ENCODE measurements around the gene ERCC5.

ERCC5 gene

DNA sequence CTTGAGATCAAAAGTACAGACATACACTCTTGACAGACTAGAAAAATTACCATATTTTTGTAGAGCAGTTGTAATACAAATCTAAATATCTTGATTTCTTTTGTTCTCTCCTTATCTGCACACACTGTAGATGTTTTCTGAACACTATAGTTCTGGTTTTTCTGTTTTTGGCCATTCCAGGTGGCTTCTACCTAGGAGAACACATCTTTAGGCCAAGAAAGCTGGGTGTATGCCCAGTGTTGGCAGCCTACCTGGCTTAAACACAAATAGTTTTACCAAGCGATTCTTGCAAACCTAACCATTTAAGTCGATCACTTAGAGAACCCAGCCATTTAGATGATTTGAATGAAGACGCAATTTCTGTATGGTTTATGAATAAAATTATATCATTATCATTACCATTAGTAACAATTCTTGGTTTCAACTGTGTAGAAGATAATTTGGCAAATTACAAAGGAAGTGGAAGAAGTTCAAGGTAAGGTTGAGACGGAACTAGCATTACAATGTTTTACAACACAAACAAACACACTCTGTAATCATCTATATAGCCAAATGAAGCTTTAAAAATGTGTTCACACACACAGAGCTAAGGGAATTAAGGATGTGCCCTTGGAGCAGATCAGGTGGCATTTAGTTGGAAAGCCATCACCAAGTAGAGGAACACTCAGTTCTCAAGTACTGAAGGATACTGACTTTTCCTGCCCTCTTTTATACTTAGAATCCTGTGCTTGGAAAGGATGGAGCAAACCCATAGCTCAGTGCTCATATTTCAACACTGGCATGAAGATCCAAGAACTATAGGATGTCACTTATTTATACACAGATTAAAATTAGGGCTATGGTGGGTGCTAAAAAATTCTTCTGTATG lies 36.2 kb downstream of the ERCC5 start:
- DNase-seq (ENCODE audit: low read depth) = no peak
- H3K4me3 ChIP-seq (ENCODE audit: low read depth, low read length) = no peak overlapping the region
- TF ChIP-seq, protein P1, sequence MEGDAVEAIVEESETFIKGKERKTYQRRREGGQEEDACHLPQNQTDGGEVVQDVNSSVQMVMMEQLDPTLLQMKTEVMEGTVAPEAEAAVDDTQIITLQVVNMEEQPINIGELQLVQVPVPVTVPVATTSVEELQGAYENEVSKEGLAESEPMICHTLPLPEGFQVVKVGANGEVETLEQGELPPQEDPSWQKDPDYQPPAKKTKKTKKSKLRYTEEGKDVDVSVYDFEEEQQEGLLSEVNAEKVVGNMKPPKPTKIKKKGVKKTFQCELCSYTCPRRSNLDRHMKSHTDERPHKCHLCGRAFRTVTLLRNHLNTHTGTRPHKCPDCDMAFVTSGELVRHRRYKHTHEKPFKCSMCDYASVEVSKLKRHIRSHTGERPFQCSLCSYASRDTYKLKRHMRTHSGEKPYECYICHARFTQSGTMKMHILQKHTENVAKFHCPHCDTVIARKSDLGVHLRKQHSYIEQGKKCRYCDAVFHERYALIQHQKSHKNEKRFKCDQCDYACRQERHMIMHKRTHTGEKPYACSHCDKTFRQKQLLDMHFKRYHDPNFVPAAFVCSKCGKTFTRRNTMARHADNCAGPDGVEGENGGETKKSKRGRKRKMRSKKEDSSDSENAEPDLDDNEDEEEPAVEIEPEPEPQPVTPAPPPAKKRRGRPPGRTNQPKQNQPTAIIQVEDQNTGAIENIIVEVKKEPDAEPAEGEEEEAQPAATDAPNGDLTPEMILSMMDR (IDR thresholded peaks at IDR 0.05; ENCODE audit: low read depth, low read length, missing control alignments) = no peak

GRCh38 chr13:102892503-102892902 lies 46.7 kb downstream of the ERCC5 start:
- H3K4me3 ChIP-seq (ENCODE audit: low read depth, low read length) = no peak overlapping the region
- TF ChIP-seq, protein P1 (IDR thresholded peaks at IDR 0.05; ENCODE audit: low read depth, low read length, missing control alignments) = no peak
- no peak for DNase-seq (ENCODE audit: low read depth)

DNA sequence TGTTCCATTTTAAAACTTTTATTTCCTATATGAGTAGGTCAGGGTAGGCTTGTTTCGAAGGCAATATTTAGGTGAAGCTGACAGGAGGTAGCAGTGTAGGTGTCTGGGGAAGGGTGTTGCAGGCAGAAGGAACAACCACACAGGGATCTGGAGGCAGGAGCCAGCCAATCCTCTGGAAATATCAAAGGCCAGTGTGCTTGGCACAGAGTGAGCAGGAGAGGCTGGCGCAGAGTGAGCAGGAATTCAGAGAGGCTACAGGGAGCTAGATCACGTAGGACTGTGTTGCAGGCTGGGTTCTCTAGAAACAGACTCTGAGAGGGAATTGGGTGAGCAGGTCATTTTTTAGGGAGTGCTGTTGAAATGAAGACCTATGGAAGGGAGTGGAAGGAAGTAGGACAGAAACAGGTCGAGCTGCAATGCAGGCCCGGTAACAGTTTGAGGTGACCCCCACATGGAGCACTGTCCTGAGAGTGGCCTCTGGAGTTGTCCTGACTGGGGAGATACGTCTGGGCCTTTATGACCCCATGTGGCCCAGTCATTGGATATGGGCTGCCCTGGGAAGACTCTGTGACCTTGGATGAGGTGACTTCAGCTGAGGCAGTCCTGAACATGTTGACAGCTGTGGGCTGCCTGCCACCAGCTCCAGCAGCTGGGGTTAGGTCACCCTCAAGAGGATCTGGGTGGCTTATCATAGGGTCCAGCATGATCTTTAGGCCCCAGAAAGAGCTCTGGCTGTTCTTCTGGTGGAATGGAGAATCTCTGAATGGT lies 51.7 kb downstream of the ERCC5 start:
- no peak overlapping the region for H3K4me3 ChIP-seq (ENCODE audit: low read depth, low read length)
- TF ChIP-seq, protein P1 (IDR thresholded peaks at IDR 0.05; ENCODE audit: low read depth, low read length, missing control alignments) = no peak
- DNase-seq (ENCODE audit: low read depth) = no peak

GRCh38 chr13:102900193-102900608 lies 54.4 kb downstream of the ERCC5 start:
- no peak for DNase-seq (ENCODE audit: low read depth)
- H3K4me3 ChIP-seq (ENCODE audit: low read depth, low read length) = no peak overlapping the region
- TF ChIP-seq, protein P1 (IDR thresholded peaks at IDR 0.05; ENCODE audit: low read depth, low read length, missing control alignments) = no peak

GRCh38 chr13:102901056-102901455 lies 55.2 kb downstream of the ERCC5 start:
- no peak for DNase-seq (ENCODE audit: low read depth)
- no peak overlapping the region for H3K4me3 ChIP-seq (ENCODE audit: low read depth, low read length)
- TF ChIP-seq, protein P1 (IDR thresholded peaks at IDR 0.05; ENCODE audit: low read depth, low read length, missing control alignments) = no peak

- TF ChIP-seq, protein P1 (IDR thresholded peaks at IDR 0.05; ENCODE audit: low read depth, low read length, missing control alignments) = no peak
- DNase-seq (ENCODE audit: low read depth) = no peak
These were observed 55.9 kb downstream of the ERCC5 start for GRCh38 chr13:102901615-102902305.

More at GRCh38 chr13:102901615-102902305, 55.9 kb downstream of the ERCC5 start:
- H3K4me3 ChIP-seq (ENCODE audit: low read depth, low read length) = no peak overlapping the region

Measured in GM12864 (cell line).